ENCODE measurements around the gene GCHFR.

- no peak for TF ChIP-seq CTCF (IDR thresholded peaks at IDR 0.05)
- no peak for TF ChIP-seq EZH2 (IDR thresholded peaks at IDR 0.05)
- TF ChIP-seq EZH2phosphoT487 (IDR thresholded peaks at IDR 0.05) = no peak
Measured at GRCh38 chr15:40714144-40714543, 49.7 kb upstream of the GCHFR start.
